Stimulated activated CD4-positive, alpha-beta T cell treated with anti-CD3 and anti-CD28 coated beads, TNF-alpha, amount 100 ng/mL, for 24 hours (primary cell): ENCODE data around the gene COL5A3.
A peak's percentile ranks its signal among the peaks of the same experiment; 100 is the strongest.
"Not testable (repeated sequence)": the region's sequence is repeated elsewhere in the genome, so short reads cannot be mapped to it uniquely, and the experiment has no call there.

ENCODE experiments used
- DNase-seq, 3 experiments: peaks; one replicate each; pipeline ENCODE4 v3.0.0-alpha.2; 2020; ENCODE audit warnings: low read depth in 3 of 3

COL5A3 gene

GRCh38 chr19:10010247-10010691 lies at the start of gene COL5A3:
Gene COL5A3 (minus strand): TSS chr19:10010504. CDS start chr19:10010385, 119 bp downstream.
- no peak for DNase-seq

GRCh38 chr19:10052602-10053360 lies 42.5 kb upstream of the COL5A3 start:
- DNase-seq: no peak

GRCh38 chr19:10049626-10050025 lies 39.3 kb upstream of the COL5A3 start:
- DNase-seq: no peak

GRCh38 chr19:10045371-10045770 lies 35.1 kb upstream of the COL5A3 start:
- no peak for DNase-seq

GRCh38 chr19:10044390-10044789 lies 34.1 kb upstream of the COL5A3 start:
- DNase-seq: no peak

GRCh38 chr19:10043286-10043927 lies 33.1 kb upstream of the COL5A3 start:
- no peak for DNase-seq

GRCh38 chr19:10037809-10038208 lies 27.5 kb upstream of the COL5A3 start:
- no peak for DNase-seq

- no peak for DNase-seq
These were observed 27.1 kb upstream of the COL5A3 start for GRCh38 chr19:10037367-10037766.

- DNase-seq: no peak
These were observed 26.3 kb upstream of the COL5A3 start for GRCh38 chr19:10036601-10037071.

- DNase-seq: no peak
These were observed 23.3 kb upstream of the COL5A3 start for GRCh38 chr19:10033614-10034013.

- peak; percentile 53 to 82 (median 68) for DNase-seq
These were observed 17.1 kb upstream of the COL5A3 start for GRCh38 chr19:10027158-10027997.

- no peak for DNase-seq
These were observed 16.4 kb upstream of the COL5A3 start for GRCh38 chr19:10026744-10027143.

- DNase-seq: not testable (repeated sequence)
These were observed 12.8 kb upstream of the COL5A3 start for GRCh38 chr19:10023096-10023495.

- DNase-seq: no peak
These were observed 11.6 kb upstream of the COL5A3 start for GRCh38 chr19:10021863-10022262.

GRCh38 chr19:10021446-10021845 lies 11.1 kb upstream of the COL5A3 start:
- no peak for DNase-seq

GRCh38 chr19:10020851-10021250 lies 10.5 kb upstream of the COL5A3 start:
- no peak for DNase-seq

- no peak for DNase-seq
These were observed 8.9 kb upstream of the COL5A3 start for GRCh38 chr19:10019246-10019645.

GRCh38 chr19:10018786-10019185 lies 8.5 kb upstream of the COL5A3 start:
- DNase-seq: no peak

GRCh38 chr19:10018263-10018662 lies 8.0 kb upstream of the COL5A3 start:
- DNase-seq: no peak

- no peak for DNase-seq
These were observed 3.7 kb upstream of the COL5A3 start for GRCh38 chr19:10013834-10014618.

GRCh38 chr19:10013316-10013715 lies 3.0 kb upstream of the COL5A3 start, which contains the start of gene RDH8:
Gene RDH8 (plus strand): TSS chr19:10013483. CDS start chr19:10013498, 15 bp downstream.
- no peak for DNase-seq
